GM23248 (cell line): ENCODE data around the gene ELFN1. TPM values are rescaled to one million over a fixed set of nuclear protein-coding genes. Genes with fewer than 3 reads are reported as not detected.
"Not testable (repeated sequence)": the region's sequence is repeated elsewhere in the genome, so short reads cannot be mapped to it uniquely, and the experiment has no call there.

Experiments
- DNase-seq: peaks from one replicate; pipeline ENCODE4 v3.0.0-alpha.2; 2015
- H2AFZ ChIP-seq: fragments of 200-600 bp; sonication (generic); 2 replicates; pipeline ENCODE4 v1.6.1; 2016; ENCODE audit warnings: antibody characterized with exemption
- H3F3A ChIP-seq: fragments of 200-600 bp; sonication (generic); 2 replicates; pipeline ENCODE4 v1.6.1; 2016; ENCODE audit warnings: mild to moderate bottlenecking, antibody characterized with exemption, mixed run types; ENCODE audit not compliant: insufficient read depth
- H3K27ac ChIP-seq: fragments of 200-600 bp; sonication (generic); 2 replicates; pipeline ENCODE4 v1.5.1; 2016; ENCODE audit warnings: mild to moderate bottlenecking
- H3K27me3 ChIP-seq: fragments of 200-600 bp; sonication (generic); replicated peaks from 2 replicates; pipeline ENCODE4 v1.6.1; 2016; ENCODE audit warnings: mild to moderate bottlenecking; ENCODE audit not compliant: insufficient read depth
- H3K36me3 ChIP-seq: fragments of 200-600 bp; sonication (generic); 2 replicates; pipeline ENCODE4 v1.6.1; 2016; ENCODE audit warnings: low read depth, mild to moderate bottlenecking
- H3K4me1 ChIP-seq: fragments of 200-600 bp; sonication (generic); 2 replicates; pipeline ENCODE4 v1.6.1; 2016; ENCODE audit warnings: mild to moderate bottlenecking; ENCODE audit not compliant: insufficient read depth
- H3K4me2 ChIP-seq: fragments of 200-600 bp; sonication (generic); one replicate; pipeline ENCODE4 v1.6.1; 2016; ENCODE audit warnings: mild to moderate bottlenecking; ENCODE audit not compliant: unreplicated experiment
- H3K4me3 ChIP-seq: fragments of 200-600 bp; sonication (generic); 2 replicates; pipeline ENCODE4 v1.5.1; 2016; ENCODE audit warnings: mild to moderate bottlenecking
- H3K79me2 ChIP-seq: fragments of 200-600 bp; sonication (generic); 2 replicates; pipeline ENCODE4 v1.6.1; 2016; ENCODE audit warnings: mild to moderate bottlenecking; ENCODE audit not compliant: insufficient read depth
- H3K9ac ChIP-seq: fragments of 200-600 bp; sonication (generic); 2 replicates; pipeline ENCODE4 v1.6.1; 2016; ENCODE audit warnings: mild to moderate bottlenecking
- H3K9me2 ChIP-seq: fragments of 200-600 bp; sonication (generic); 2 replicates; pipeline ENCODE4 v1.6.1; 2016; ENCODE audit warnings: mixed run types, mild to moderate bottlenecking, moderate library complexity; ENCODE audit not compliant: insufficient read depth
- H3K9me3 ChIP-seq: fragments of 200-600 bp; sonication (generic); one replicate; pipeline ENCODE4 v1.6.1; 2017; ENCODE audit warnings: low read depth
- H4K20me1 ChIP-seq: fragments of 200-600 bp; sonication (generic); 2 replicates; pipeline ENCODE4 v1.6.0; 2016; ENCODE audit not compliant: insufficient read depth
- EZH2 ChIP-seq: fragments of 200-600 bp; sonication (generic); IDR thresholded peaks from 2 replicates; pipeline ENCODE4 v1.6.1; 2018; ENCODE audit warnings: antibody characterized with exemption, mild to moderate bottlenecking; ENCODE audit not compliant: insufficient read depth, poor library complexity, severe bottlenecking
- EZH2phosphoT487 ChIP-seq: fragments of 200-600 bp; sonication (generic); IDR thresholded peaks from 2 replicates; pipeline ENCODE4 v1.6.1; 2018; ENCODE audit warnings: antibody characterized with exemption, moderate library complexity, mild to moderate bottlenecking, low read depth; ENCODE audit not compliant: insufficient read depth
- WGBS, 2 experiments: methylation state at CpG; one replicate each; pipeline ENCODE4 v1.1.6; 2015 to 2017; ENCODE audit warnings: low lambda C conversion rate in 2 of 2, low coverage in 1 of 2; ENCODE audit errors: missing lambda C conversion rate in 2 of 2; 5-methylcytosine and 5-hydroxymethylcytosine counted together
- in situ Hi-C: fragments of 300-500 bp; cut with MboI; formaldehyde crosslinking; loops from 2 replicates; pipeline ENCODE4 v1.15.0; 2020
- polyA plus RNA-seq: library from polyadenylated mRNA; unstranded; fragments of >200 nt; fragmentation: Nextera tagmentation; extraction: Ambion mirVana; gene quantifications from 2 replicates; pipeline ENCODE4 v1.2.1, GENCODE V29; 2016
- total RNA-seq: library from RNA; depleted of rRNA; stranded (reverse); fragments of >200 nt; shearing (Covaris generic); gene quantifications from 2 replicates; pipeline ENCODE4 v1.2.3, GENCODE V29; 2014

ELFN1 gene
- total and polyA plus RNA-seq, 2 experiments from 2014 or later, result 0.13 to 6.2 TPM

- Histone ChIP-seq H3K9me2 (no peaks in the 10 kb centered on the region), H3K9me3 (no peaks in the 10 kb centered on the region), H2AFZ (no peak overlapping the region), H3K9ac (no peak overlapping the region), H3K4me2 (no peak overlapping the region), H3K27me3 (no peaks in the 10 kb centered on the region), H3K36me3 (no peaks in the 10 kb centered on the region), H3K27ac (no peak overlapping the region), H3K4me1 (no peaks in the 10 kb centered on the region), H3K79me2 (no peaks in the 10 kb centered on the region), H4K20me1 (no peaks in the 10 kb centered on the region), H3F3A (no peaks in the 10 kb centered on the region), H3K4me3 (no peak overlapping the region)
- TF ChIP-seq EZH2 (no peak), EZH2phosphoT487 (no peak)
- no peak for DNase-seq
- in situ Hi-C loops, result no loop called here
- WGBS, 2 experiments, result 94 to 96% methylated on average over 10 of the region's 10 CpGs
Observed at GRCh38 chr7:1717095-1717483, 47.0 kb downstream of the ELFN1 start.

DNA sequence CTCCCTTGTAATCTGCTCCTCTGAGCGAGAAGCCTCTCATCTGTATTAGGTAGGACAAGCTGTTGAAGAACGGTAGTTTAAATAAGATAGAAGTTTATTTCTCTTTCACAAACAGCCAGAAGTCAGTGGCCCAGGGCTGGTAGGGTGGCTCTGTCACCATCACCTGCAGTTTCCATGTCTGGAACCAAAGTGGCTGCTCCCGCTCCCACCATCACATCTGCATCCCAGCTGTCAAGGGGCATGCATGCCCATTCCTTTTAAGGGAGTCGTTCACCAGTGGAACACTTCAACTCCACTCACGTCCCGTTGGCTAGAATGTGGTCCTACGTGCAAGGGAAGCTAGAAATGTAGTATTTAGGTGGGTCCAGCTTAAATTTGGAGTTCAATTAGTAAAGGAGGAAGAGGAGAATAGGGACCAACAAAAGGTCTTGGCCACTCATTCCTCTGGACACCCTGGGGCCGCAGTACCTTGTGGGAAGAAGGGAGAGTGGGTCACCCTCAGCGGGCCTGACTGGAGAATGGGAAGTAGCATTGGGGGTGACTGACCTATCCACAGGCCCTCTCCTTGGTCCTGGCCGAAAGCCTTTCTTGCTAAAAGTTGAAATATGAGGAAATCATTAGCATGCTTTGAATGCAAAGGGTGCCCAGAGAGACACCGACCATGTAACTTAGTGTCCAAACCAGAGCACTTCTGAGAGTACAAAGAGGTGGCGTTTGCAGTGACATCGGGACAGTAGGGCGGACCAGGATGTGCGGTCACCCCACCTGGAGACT lies 48.0 kb downstream of the ELFN1 start:
- Histone ChIP-seq H3K4me1 (no peaks in the 10 kb centered on the region), H4K20me1 (no peaks in the 10 kb centered on the region), H3K4me2 (no peak overlapping the region), H3K36me3 (no peaks in the 10 kb centered on the region), H3F3A (no peaks in the 10 kb centered on the region), H2AFZ (no peak overlapping the region), H3K9me2 (no peaks in the 10 kb centered on the region), H3K27ac (no peak overlapping the region), H3K79me2 (no peaks in the 10 kb centered on the region), H3K9ac (no peak overlapping the region), H3K9me3 (no peaks in the 10 kb centered on the region), H3K4me3 (no peak overlapping the region), H3K27me3 (no peaks in the 10 kb centered on the region)
- WGBS, 2 experiments, result 94 to 96% methylated on average over 15 of the region's 15 CpGs
- TF ChIP-seq EZH2phosphoT487 (no peak), EZH2 (no peak)
- no peak for DNase-seq
- in situ Hi-C loops, result no loop called here

DNA sequence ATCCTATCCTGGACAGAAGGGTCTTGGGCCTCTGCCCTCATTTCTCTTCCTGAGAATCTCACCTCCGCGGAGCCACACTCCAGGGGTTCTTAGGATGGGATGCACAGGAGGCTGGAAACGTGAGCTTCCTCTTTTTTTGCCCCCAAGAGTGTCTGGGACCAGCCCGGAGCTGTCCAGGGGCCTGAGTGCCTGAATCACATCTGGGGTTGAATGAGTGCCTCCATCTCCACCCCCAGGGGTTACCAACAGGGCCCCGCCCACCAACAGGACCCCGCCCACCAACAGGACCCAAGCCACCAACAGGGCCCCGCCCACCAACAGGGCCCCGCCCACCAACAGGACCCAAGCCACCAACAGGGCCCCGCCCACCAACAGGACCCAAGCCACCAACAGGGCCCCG lies 48.8 kb downstream of the ELFN1 start:
- H3K79me2 ChIP-seq, H3K27ac ChIP-seq, H3K36me3 ChIP-seq, DNase-seq, H4K20me1 ChIP-seq, H3K4me2 ChIP-seq, in situ Hi-C loops, H3K9me2 ChIP-seq, H3K9ac ChIP-seq, H3K4me1 ChIP-seq, H3F3A ChIP-seq, H3K27me3 ChIP-seq, H2AFZ ChIP-seq, H3K9me3 ChIP-seq, H3K4me3 ChIP-seq: not testable (repeated sequence)
- 69 to 85% methylated on average over 4 to 10 of the region's 10 CpGs for WGBS, 2 experiments

DNA sequence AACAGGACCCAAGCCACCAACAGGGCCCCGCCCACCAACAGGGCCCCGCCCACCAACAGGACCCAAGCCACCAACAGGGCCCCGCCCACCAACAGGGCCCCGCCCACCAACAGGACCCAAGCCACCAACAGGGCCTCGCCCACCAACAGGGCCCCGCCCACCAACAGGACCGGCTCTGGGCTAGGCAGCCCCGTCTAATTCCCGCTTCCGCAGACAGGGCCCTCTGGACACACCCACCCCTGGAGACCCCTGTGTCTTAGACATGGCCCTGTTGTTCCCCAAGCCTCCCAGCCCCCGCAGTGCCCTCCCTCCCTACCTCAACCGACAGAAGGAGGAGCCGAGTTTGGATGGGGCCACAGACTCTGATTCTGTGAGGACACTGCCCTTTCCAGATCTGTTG lies 49.2 kb downstream of the ELFN1 start:
- H2AFZ ChIP-seq, H3K27me3 ChIP-seq, H3K4me2 ChIP-seq, H3K4me3 ChIP-seq, H3K4me1 ChIP-seq, H4K20me1 ChIP-seq, H3K36me3 ChIP-seq, H3K9me2 ChIP-seq, H3K27ac ChIP-seq, H3F3A ChIP-seq, in situ Hi-C loops, H3K9ac ChIP-seq, H3K9me3 ChIP-seq, DNase-seq, H3K79me2 ChIP-seq: not testable (repeated sequence)
- WGBS, 2 experiments, result 57% methylated on average over 9 to 13 of the region's 13 CpGs

GRCh38 chr7:1719913-1720312 lies 49.8 kb downstream of the ELFN1 start:
- WGBS, 2 experiments, result 51 to 54% methylated on average over 7 of the region's 7 CpGs
- H3K27ac ChIP-seq, result no peak overlapping the region
- H4K20me1 ChIP-seq, result no peaks in the 10 kb centered on the region
- no peaks in the 10 kb centered on the region for H3K9me2 ChIP-seq
- H3K4me2 ChIP-seq, result no peak overlapping the region
- no peaks in the 10 kb centered on the region for H3K79me2 ChIP-seq
- TF ChIP-seq EZH2, result no peak
- TF ChIP-seq EZH2phosphoT487, result no peak
- no peaks in the 10 kb centered on the region for H3K9me3 ChIP-seq
- no peak overlapping the region for H3K9ac ChIP-seq
- DNase-seq, result no peak
- H3K36me3 ChIP-seq, result no peaks in the 10 kb centered on the region
- H3K4me1 ChIP-seq, result no peaks in the 10 kb centered on the region
- no peaks in the 10 kb centered on the region for H3F3A ChIP-seq
- in situ Hi-C loops, result no loop called here
- no peak overlapping the region for H3K4me3 ChIP-seq
- H3K27me3 ChIP-seq, result no peaks in the 10 kb centered on the region
- H2AFZ ChIP-seq, result no peak overlapping the region
